B cell (primary cell): Measurements from ENCODE around the gene USP30. TPM values are rescaled to one million over a fixed set of nuclear protein-coding genes. Genes with fewer than 3 reads are reported as not detected.
"Not testable (repeated sequence)": the region's sequence is repeated elsewhere in the genome, so short reads cannot be mapped to it uniquely, and the experiment has no call there.

ENCODE experiments used
- ATAC-seq: fragments of 200-7000 bp; cut with Tn5 transposase; one replicate; pipeline ENCODE4 v1.10.0; 2021; ENCODE audit warnings: low read depth, mild to moderate bottlenecking, moderate number of reproducible peaks, moderate library complexity
- CTCF ChIA-PET: fragments of 350-600 bp; sonication (Branson Sonifier 250); formaldehyde crosslinking; loops from one replicate; lab custom pipeline; 2021; ENCODE audit warnings: antibody characterized with exemption, inconsistent platforms; lab: Charles Lee
- POLR2A ChIA-PET: fragments of 350-600 bp; sonication (Branson Sonifier 250); formaldehyde crosslinking; loops from one replicate; lab custom pipeline; 2021; ENCODE audit warnings: antibody characterized with exemption; lab: Charles Lee
- DNase-seq: peaks from one replicate; pipeline ENCODE4 v3.0.0; 2013
- H2AFZ ChIP-seq: 2 replicates; pipeline ENCODE4 v1.6.1; 2012; ENCODE audit warnings: mild to moderate bottlenecking, low read depth, low read length; ENCODE audit not compliant: insufficient read depth, poor library complexity, severe bottlenecking
- H3K27ac ChIP-seq, 2 donors: 1 replicate in 1 of 2; 2 replicates in 1 of 2; pipeline ENCODE4 v1.5.1; 2012 to 2013; ENCODE audit warnings: low read length in 2 of 2, mild to moderate bottlenecking in 2 of 2, moderate library complexity in 1 of 2
- H3K27me3 ChIP-seq, 4 experiments: fragments of 200-600 bp in 1 of 4; sonication (generic) in 1 of 4; replicated peaks in 1 of 4; 1 replicate in 2 of 4; 2 replicates in 2 of 4; pipeline versions ENCODE4 v1.6.1 to v1.7.0; 2013 to 2016; ENCODE audit warnings: low read length in 3 of 4, mild to moderate bottlenecking in 2 of 4, mixed read lengths in 1 of 4, moderate library complexity in 1 of 4; ENCODE audit not compliant: insufficient read depth in 4 of 4, control insufficient read depth in 3 of 4; ENCODE audit errors: control extremely low read depth in 1 of 4
- H3K36me3 ChIP-seq, 2 experiments: replicated peaks in 1 of 2; 1 replicate in 1 of 2; 2 replicates in 1 of 2; pipeline versions ENCODE4 v1.6.1 to v1.7.1; 2013; ENCODE audit warnings: low read length in 1 of 2; ENCODE audit not compliant: insufficient read depth in 2 of 2, control insufficient read depth in 1 of 2; ENCODE audit errors: control extremely low read depth in 1 of 2, extremely low read depth in 1 of 2
- H3K4me1 ChIP-seq, 2 donors: fragments of 200-600 bp in 1 of 2; sonication (generic) in 1 of 2; 1 replicate in 1 of 2; 2 replicates in 1 of 2; pipeline versions ENCODE4 v1.5.1 to v1.6.1; 2013 to 2017; ENCODE audit warnings: low read length in 2 of 2; ENCODE audit not compliant: control insufficient read depth in 2 of 2, insufficient read depth in 2 of 2
- H3K4me2 ChIP-seq: replicated peaks from 2 replicates; pipeline ENCODE3; 2012; ENCODE audit warnings: mild to moderate bottlenecking, low read depth, low read length; ENCODE audit not compliant: poor library complexity, severe bottlenecking
- H3K4me3 ChIP-seq, 5 experiments: fragments of 200-600 bp in 1 of 5; sonication (generic) in 1 of 5; 1 replicate in 3 of 5; 2 replicates in 2 of 5; pipeline versions ENCODE4 v1.5.1 to v1.7.0; 2011 to 2016; ENCODE audit warnings: low read length in 4 of 5, mild to moderate bottlenecking in 4 of 5, low read depth in 2 of 5, control low read depth in 1 of 5, moderate library complexity in 1 of 5; ENCODE audit not compliant: insufficient read depth in 1 of 5; ENCODE audit errors: control extremely low read depth in 1 of 5, extremely low read depth in 1 of 5
- H3K79me2 ChIP-seq: fragments of 200-600 bp; sonication (generic); one replicate; pipeline ENCODE4 v1.6.0; 2016; ENCODE audit warnings: low read length; ENCODE audit not compliant: control insufficient read depth, insufficient read depth
- H3K9ac ChIP-seq: fragments of 200-600 bp; sonication (generic); 2 replicates; pipeline ENCODE4 v1.6.1; 2017; ENCODE audit warnings: mild to moderate bottlenecking, low read length, moderate library complexity
- H3K9me3 ChIP-seq, 3 donors: one replicate each; pipeline versions ENCODE4 v1.6.1 to v1.7.1; 2013; ENCODE audit warnings: low read length in 2 of 3; ENCODE audit not compliant: control insufficient read depth in 2 of 3, insufficient read depth in 1 of 3; ENCODE audit errors: control extremely low read depth in 1 of 3
- H4K20me1 ChIP-seq: 2 replicates; pipeline ENCODE4 v1.6.0; 2012; ENCODE audit warnings: mild to moderate bottlenecking, low read length; ENCODE audit not compliant: insufficient read depth, control insufficient read depth, poor library complexity, severe bottlenecking
- H3K27ac Mint-ChIP-seq: one replicate; pipeline ENCODE4 v1.8.0; 2021; ENCODE audit warnings: mixed read lengths
- H3K27me3 Mint-ChIP-seq: one replicate; pipeline ENCODE4 v1.8.0; 2021; ENCODE audit warnings: mixed read lengths
- H3K4me1 Mint-ChIP-seq: one replicate; pipeline ENCODE4 v1.8.0; 2021; ENCODE audit warnings: mixed read lengths
- H3K4me3 Mint-ChIP-seq: one replicate; pipeline ENCODE4 v1.8.0; 2021; ENCODE audit warnings: mixed read lengths
- H3K9me3 Mint-ChIP-seq: one replicate; pipeline ENCODE4 v1.8.0; 2022; ENCODE audit warnings: mixed read lengths; ENCODE audit not compliant: insufficient read depth
- EZH2 ChIP-seq: IDR thresholded peaks from 2 replicates; pipeline ENCODE4 v1.6.1; 2012; ENCODE audit warnings: borderline replicate concordance, low read depth, mild to moderate bottlenecking, moderate library complexity, low read length; ENCODE audit not compliant: insufficient read depth, poor library complexity, severe bottlenecking
- WGBS: methylation state at CpG from one replicate; pipeline ENCODE4 v1.1.5; 2013; ENCODE audit warnings: missing lambda C conversion rate; ENCODE audit not compliant: insufficient coverage; 5-methylcytosine and 5-hydroxymethylcytosine counted together
- intact Hi-C: fragments of 100-400 bp; cut with micrococcal nuclease; formaldehyde crosslinking; loops from one replicate; pipeline ENCODE4 v1.10.0; 2022
- polyA plus RNA-seq: library from polyadenylated mRNA; depleted of rRNA; stranded (reverse); fragments of >200 nt; gene quantifications from 2 replicates; pipeline ENCODE4 v1.2.3, GENCODE V29; 2012
- total RNA-seq, 2 donors: library from RNA; stranded (reverse); fragments of 120-200 nt in 1 of 2; gene quantifications; 1 replicate in 1 of 2; 2 replicates in 1 of 2; pipeline versions ENCODE4 v1.2.3 to v1.2.4, GENCODE V29; 2013 to 2022
- TF ChIP-seq, protein P1 (sequence below): fragments of 200-600 bp; IDR thresholded peaks from one replicate; pipeline ENCODE4 v1.8.0; 2022; ENCODE audit warnings: antibody characterized with exemption, mild to moderate bottlenecking

The USP30 gene
- total and polyA plus RNA-seq, 2 donors (not counting 1 experiment from before 2014, with no cell fraction given) = 7.2 to 32.5 TPM

DNA sequence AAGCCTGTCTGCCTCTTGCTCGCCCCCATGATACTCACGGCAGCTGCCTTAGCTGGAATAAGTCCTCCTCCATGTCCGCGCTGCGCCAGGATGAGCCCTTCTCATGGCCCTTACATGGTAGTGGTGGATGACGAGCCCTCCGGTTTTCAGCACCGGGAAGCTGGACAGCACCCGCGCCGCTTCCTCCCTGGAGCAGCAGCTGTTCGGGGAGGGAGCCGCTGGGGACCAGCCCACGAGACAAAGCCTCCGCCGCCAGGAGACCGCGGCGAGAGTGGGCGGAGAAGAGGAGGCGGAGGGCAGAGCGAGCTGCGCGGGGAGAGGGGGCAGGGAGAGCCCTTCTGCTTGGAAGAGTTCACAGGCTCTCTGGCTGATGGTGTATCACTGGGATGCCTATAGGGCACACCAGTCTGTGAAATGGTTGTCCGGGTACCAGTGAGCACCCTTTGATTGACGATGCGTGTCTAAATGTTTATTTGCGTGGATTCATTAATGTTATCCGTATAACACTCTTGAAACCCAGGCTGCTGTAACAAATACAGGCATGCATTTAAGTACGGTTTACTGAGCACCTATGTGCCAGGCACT lies 31.5 kb upstream of the USP30 start, which contains the start of gene SVOP:
SVOP (minus strand) TSS at position 273 of the 585 bp plus-strand sequence; CDS start at position 73, 200 bp downstream.
- Mint-ChIP-seq H3K4me1 (peaks cover 4% of the 10 kb centered on the region), H3K4me3 (no peak within 1 kb of the TSS), H3K27me3 (peaks cover 44% of the 10 kb centered on the region), H3K9me3 (no peaks in the 10 kb centered on the region), H3K27ac (no peak within 1 kb of the TSS)
- intact Hi-C loops = no loop called here
- H3K9me3 ChIP-seq = peaks cover 0 to 1% (median 0%) of the 10 kb centered on the region in 3 donors
- H3K4me3 ChIP-seq = no peak within 1 kb of the TSS
- H3K27ac ChIP-seq = no peak within 1 kb of the TSS
- 8% methylated on average over 30 of the region's 30 CpGs for WGBS
- H2AFZ ChIP-seq = no peak within 1 kb of the TSS
- TF ChIP-seq EZH2 = no peak
- TF ChIP-seq, protein P1, sequence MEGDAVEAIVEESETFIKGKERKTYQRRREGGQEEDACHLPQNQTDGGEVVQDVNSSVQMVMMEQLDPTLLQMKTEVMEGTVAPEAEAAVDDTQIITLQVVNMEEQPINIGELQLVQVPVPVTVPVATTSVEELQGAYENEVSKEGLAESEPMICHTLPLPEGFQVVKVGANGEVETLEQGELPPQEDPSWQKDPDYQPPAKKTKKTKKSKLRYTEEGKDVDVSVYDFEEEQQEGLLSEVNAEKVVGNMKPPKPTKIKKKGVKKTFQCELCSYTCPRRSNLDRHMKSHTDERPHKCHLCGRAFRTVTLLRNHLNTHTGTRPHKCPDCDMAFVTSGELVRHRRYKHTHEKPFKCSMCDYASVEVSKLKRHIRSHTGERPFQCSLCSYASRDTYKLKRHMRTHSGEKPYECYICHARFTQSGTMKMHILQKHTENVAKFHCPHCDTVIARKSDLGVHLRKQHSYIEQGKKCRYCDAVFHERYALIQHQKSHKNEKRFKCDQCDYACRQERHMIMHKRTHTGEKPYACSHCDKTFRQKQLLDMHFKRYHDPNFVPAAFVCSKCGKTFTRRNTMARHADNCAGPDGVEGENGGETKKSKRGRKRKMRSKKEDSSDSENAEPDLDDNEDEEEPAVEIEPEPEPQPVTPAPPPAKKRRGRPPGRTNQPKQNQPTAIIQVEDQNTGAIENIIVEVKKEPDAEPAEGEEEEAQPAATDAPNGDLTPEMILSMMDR = no peak
- ATAC-seq (no peak), DNase-seq (peak; percentile 18)
- H3K79me2 ChIP-seq = no peaks in the 10 kb centered on the region
- POLR2A ChIA-PET = no interaction called here
- H3K4me2 ChIP-seq = peak within 1 kb of the TSS; percentile 38
- CTCF ChIA-PET = interaction anchor here (0.8 kb wide), 1 partner anchor 136 kb away, joined by 3 read pairs; no protein-coding TSS in a partner anchor
- H3K27me3 ChIP-seq = peaks cover 0 to 33% (median 27%) of the 10 kb centered on the region in 4 experiments
- no peak within 1 kb of the TSS for H3K9ac ChIP-seq
- H4K20me1 ChIP-seq = no peaks in the 10 kb centered on the region
- H3K4me1 ChIP-seq = peaks cover 4 to 5% of the 10 kb centered on the region in 2 donors
- no peaks in the 10 kb centered on the region for H3K36me3 ChIP-seq

DNA sequence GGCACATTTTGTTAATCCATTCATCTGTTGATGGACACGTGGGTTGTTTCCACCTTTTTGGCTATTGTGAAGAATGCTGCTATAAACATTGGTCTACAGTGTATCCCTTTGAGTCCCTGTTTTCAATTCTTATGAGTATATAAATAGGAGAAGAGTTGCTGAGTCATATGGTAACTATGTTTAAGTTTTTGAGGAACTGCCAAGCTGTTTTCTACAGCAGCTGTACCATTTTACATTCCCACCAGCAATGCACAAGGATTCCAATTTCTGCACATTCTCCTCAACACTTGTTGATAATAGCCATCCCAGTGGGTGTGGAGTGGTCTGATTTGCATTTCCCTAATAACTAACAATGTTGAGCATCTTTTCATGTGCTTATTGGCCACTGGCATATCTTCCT lies 24.6 kb upstream of the USP30 start:
- ChIA-PET CTCF (no interaction called here), POLR2A (no interaction called here)
- Histone ChIP-seq H3K79me2 (no peaks in the 10 kb centered on the region), H3K4me3 (no peak overlapping the region), H4K20me1 (no peaks in the 10 kb centered on the region), H3K27ac (no peak overlapping the region), H3K9me3 (peaks cover 0 to 1% (median 0%) of the 10 kb centered on the region in 3 donors), H3K4me1 (no peaks in the 10 kb centered on the region), H2AFZ (no peak overlapping the region), H3K9ac (no peak overlapping the region), H3K4me2 (no peak overlapping the region), H3K27me3 (peaks cover 0 to 8% (median 1%) of the 10 kb centered on the region in 4 experiments), H3K36me3 (no peaks in the 10 kb centered on the region)
- H3K27me3 Mint-ChIP-seq = peaks cover 23% of the 10 kb centered on the region
- intact Hi-C loops = no loop called here
- TF ChIP-seq EZH2 = no peak
- TF ChIP-seq, protein P1 = no peak
- no peak for ATAC-seq
- peaks cover 4% of the 10 kb centered on the region for H3K9me3 Mint-ChIP-seq
- H3K4me3 Mint-ChIP-seq = no peak overlapping the region
- WGBS = no CpG with 5 or more reads among the region's 1 CpG
- no peak for DNase-seq
- no peak overlapping the region for H3K27ac Mint-ChIP-seq
- H3K4me1 Mint-ChIP-seq = no peaks in the 10 kb centered on the region

DNA sequence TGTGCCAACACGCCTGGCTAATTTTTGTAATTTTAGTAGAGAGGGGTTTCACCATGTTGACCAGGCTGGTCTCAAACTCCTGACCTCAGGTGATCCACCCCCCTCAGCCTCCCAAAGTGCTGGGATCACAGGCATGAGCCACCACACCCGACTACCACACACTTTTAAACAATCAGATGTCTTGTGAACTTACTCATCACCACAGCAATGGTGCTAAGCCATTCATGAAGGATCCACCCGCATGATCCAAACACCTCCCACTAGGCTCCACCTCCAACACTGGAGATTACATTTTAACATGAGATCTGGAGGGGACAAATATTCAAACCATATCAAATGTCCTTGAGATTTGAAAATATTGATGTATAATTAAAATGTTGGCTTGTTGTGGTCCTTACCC lies 23.8 kb upstream of the USP30 start:
- H3K4me1 Mint-ChIP-seq, POLR2A ChIA-PET, ATAC-seq, H3K27ac ChIP-seq, CTCF ChIA-PET, H3K36me3 ChIP-seq, intact Hi-C loops, H3K9me3 ChIP-seq, H3K4me3 Mint-ChIP-seq, DNase-seq, H2AFZ ChIP-seq, H3K4me2 ChIP-seq, H3K27me3 ChIP-seq, H3K9me3 Mint-ChIP-seq, H3K4me1 ChIP-seq, H3K4me3 ChIP-seq, H4K20me1 ChIP-seq, H3K79me2 ChIP-seq, H3K9ac ChIP-seq, H3K27ac Mint-ChIP-seq: not testable (repeated sequence)
- peaks cover 26% of the 10 kb centered on the region for H3K27me3 Mint-ChIP-seq
- WGBS = 75% methylated on average over 1 of the region's 3 CpGs
